A172 (cell line): ENCODE measurements around the gene NPAT. TPM values are rescaled to one million over a fixed set of nuclear protein-coding genes. Genes with fewer than 3 reads are reported as not detected.
"Not testable (repeated sequence)": the region's sequence is repeated elsewhere in the genome, so short reads cannot be mapped to it uniquely, and the experiment has no call there.

Source experiments
- DNase-seq: peaks from one replicate; pipeline ENCODE4 v3.0.0-alpha.2; 2015; ENCODE audit warnings: low spot score
- total RNA-seq: library from RNA; depleted of rRNA; stranded (reverse); fragments of >200 nt; shearing (Covaris generic); gene quantifications from 2 replicates; pipeline ENCODE4 v1.2.3, GENCODE V29; 2014

Gene NPAT
- total RNA-seq, 1 experiment from 2014 or later = 9.1 TPM

DNA sequence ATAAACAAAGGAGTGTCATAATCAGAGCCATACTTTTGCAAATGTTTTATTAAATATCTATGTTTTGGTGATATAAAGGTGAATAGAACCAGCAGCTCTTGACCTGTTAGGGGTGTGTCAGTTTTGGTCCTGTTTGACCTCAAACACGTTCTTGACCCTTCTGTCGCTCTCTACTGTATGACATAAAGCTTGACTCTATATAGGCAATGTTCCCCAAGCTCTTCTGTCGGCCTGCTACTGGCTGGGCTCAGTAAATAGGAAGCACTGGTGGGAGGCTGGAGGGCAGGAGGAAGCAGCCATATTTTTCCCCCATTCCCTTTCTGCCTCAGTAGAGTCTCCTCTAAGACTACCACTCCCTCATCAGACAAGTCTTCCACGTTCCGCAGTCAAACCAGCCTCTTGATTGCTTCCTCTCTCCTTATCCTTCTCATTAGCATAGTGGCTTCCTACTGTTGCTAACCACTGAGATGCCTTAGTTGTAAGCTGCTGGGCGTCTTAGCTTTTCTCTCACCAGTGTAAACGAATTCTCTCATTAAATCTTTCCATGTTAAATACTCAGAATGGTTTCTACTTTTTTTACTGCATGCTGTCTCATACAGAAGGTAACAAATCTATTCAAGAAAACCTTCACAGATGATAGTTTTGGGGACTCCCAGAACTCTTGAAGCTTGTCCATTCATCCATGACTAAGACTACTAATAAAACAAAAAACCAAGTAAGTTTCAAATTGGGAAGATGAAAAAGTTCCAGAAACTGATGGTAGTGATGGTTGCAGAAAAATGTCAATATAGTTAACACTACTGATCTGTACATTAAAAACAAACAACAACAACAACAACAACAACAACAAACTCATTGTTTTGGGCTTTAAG is 3.3 kb downstream of the NPAT start:
- no peak for DNase-seq

DNA sequence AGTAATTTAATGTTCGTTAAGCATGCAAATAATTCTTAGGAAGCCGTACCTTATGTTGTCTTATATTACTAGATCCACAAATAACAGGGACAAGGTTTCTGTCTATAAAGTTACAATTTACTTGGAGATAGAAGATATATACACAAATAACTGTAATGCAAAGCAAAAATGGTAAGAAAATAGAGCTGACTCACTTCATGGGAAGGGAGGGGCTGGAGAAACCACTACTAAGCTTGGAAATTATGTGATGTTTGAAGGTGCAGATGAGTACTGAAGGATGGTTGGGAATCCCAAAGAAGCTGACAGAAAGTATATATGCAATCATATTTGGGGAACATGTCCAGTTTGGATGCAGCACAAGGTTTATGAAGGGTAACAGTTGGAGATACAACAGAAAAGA is 4.0 kb downstream of the NPAT start:
- DNase-seq = no peak

DNA sequence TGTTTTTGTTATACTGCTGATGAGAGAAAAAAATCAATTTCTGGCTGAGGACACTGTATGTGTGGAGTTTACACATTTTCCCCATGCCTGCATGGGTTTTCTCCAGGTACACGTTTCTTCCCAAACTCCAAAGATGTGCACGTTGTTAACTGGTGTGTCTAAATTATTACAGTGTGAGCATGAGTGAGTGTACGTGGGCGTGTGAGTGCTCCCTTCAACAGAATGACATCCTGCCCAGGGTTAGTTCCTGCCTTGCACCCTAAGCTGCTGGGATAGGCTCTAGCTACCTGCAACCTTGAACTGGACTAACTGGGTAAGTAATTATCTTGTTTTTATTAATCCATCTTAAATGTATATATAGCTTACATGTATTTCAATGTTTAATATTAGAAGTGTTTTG is 5.5 kb downstream of the NPAT start:
- no peak for DNase-seq

DNA sequence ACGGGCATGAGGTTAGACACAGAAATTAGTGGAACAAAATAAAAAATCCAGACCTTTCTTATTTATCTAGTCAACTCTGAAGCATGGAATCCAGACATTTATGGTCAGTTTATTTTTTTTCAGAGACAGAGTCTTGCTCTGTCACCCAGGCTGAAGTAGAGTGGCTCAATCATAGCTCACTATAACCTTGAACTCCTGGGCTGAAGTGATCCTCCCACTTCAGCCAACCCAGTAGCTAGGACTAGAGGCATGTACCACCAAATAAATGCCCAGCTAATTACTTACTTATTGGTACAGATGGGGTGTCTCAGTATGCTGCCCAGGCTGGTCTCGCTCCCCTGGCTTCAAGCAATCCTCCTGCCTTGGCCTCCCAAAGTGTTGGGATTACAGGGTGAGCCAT is 8.7 kb downstream of the NPAT start:
- no peak for DNase-seq

DNA sequence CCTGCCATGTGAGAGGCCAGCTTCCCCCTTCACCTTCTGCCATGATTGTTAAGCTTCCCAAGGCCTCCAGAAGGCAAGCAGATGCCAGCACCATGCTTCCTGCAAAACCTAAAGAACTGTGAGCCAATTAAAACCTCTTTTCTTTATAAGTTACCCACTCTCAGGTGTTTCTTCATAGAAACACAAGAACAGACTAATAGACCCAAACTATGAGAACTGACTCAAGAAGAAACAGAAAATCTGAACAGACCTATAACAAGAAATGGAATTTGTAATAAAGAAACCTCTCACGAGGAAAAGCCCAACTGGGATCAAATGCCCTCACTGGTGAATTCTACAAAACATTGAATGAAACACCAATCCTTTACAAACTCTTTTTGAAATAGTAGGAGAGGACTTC is 12.0 kb downstream of the NPAT start:
- no peak for DNase-seq

DNA sequence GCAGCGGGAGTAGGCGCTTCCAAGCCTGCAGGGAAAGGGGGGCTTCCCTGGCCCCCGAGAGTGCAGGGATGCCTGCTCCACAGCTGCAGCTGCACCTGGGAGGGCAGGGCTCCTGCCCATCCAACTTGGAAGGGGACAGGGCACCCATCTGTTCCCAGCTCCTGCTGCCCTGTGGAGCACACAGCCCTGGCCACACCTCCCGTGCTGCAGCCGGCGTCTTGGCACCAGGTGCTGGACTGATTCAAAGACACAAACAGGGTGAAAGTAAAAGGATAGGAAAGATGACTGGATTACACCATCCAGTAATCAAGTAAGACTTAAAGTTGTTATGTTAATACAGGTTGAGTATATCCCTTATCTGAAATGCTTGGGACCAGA is 14.8 kb downstream of the NPAT start:
- DNase-seq = no peak

DNA sequence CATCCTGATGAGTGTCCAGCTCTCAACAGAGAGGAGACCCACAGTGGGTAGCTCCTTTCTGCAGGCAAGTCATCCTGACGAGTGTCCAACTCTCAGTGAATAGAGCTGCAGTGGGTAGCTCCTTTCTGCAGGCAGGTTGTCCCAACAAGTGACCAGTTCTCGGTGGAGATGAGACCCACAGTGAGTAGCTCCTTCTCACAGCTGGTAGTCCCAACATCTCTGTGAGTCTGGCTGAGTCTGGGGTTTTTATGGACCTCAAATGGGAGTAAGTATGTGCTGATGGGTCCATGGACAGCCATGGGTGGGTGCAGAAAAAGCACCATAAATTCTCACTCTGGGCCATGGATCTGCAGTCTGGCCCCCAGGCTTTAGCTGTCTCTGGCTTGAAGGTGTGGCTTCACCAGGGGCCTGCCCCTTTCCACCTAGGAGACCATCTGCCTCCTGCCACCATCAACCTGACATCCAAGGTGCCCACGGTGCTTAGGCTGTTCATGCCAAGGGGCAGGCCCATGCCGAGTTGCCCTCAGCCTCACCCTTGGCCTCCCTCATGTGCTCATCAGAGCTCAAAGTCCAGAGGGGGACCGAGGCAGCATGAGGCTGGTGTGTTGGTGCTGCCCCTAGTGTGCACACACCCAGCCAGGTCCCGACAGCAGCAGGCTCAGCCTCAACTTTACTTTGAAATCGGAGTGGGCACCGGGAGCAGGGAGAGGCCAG is 15.3 kb downstream of the NPAT start:
- no peak for DNase-seq

DNA sequence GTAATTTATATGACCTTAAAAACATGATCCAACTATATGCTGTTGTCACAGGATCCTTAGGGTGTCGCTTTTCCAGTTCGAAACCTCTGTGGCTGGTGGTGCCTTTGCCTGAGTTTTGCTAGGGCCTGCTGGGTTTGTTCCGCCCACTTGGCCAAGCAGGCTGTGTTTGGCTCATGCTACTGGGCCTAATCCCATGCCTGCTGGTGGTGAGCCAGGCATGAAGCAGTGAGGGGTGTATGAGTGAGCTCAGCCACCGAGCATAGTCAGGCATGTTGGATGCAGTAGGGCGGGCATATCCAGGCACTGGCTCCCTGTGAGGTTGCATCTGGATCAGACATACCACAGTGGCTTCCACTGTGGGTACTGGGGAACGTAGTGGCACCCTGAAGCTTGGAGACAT is 16.3 kb downstream of the NPAT start:
- DNase-seq = no peak

DNA sequence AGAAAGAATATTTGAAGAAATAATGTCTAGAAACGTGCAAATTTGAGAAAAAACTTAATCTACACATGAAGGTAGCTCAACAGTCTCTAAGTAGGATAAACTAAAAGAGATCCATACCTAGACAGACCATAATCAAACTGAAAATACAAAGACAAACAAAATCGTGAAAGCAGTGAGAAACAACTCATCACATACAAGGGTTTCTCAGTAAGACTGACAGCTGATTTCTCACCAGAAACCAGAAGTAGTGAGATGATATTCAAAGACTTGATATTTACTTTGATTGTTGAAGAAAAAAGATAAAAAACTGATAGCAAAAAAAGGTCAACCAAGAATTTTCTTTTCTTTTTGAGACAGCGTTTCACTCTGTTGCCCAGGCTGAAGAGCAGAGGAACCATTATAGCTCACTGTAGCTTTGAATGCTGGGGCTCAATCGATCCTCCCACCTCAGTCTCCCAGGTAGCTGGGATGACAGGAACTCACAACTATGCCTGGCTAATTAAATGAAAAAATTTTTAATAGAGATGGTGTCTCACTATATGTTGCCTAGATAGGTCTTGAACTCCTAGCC is 17.4 kb downstream of the NPAT start:
- DNase-seq = no peak

DNA sequence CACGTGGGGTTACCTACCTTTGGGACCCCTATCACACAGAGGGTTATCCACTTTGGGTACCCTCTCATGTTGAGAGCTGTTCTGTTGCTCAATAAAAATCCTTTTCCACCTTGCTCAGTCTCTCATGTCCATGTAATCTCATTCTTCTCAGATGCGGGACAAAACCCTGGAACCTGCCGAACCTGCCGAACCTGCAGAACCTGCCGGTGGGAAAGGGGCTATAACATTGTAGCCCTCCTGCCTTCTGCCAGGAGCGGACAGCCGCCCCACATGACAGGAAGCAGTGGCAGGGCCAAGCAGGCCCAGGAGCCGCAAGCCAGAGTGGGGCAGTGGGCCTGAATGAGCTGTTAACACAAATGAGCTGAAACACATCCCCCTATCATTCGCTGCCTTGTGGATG is 18.1 kb downstream of the NPAT start:
- DNase-seq = no peak

DNA sequence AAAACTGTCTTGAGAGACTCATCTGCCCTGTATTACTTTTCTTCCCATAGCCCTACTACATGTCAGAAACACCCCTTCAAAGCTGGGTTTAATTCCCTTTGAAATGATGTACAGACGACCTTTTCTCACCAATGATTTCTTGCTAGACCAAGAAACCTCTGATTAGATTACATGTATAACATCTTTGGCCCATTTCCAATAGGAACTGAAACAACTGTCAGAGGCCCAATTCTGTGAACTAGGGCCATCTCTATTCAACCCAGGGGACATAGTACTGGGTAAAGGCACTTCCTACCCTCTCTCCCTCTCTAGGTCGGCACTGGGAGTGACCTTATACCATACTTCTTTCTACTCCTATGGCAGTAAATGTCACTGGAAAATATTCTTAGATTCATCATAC is 19.4 kb downstream of the NPAT start:
- DNase-seq = no peak

DNA sequence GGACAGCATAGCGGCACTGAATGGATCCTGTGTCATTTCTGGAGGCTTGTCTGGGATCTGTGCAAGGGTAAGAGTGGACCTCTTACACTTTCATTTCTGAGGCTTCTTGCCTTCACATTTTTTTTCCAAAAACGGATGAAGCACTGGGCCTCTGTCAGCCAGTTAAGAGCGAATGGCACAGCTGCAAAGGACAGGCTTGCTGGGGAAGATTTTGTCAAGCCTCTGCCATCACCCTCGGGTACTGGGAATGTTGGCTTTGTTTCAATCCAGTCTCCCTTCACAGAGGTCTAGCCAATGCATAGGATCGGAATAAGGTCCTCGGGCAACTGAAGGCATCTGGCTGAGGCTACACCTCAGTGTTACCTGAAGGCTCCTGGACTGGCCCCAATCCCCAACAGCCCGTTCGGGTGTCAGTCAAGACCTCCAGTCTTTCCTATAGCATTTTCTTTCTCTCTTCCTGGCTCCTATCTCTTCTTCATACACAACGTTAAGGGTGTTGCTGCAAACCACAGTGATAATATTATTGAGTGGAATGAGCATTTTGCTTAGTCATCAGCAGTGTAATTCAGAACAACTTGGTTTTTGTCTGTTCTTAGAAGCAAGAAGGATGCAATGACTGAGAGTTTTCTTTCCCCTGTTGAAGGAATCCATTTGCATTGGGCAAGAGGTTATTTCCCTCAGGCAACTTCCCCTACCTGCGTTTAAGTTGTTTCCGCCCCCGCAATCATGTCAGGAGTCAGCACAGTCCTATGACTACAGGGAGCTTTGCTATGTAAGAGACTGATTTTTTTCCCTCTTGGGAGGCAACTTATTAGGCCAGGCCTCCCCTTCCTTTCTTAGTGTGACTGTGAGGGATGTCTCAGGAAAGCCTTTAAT is 22.8 kb downstream of the NPAT start:
- no peak for DNase-seq

DNA sequence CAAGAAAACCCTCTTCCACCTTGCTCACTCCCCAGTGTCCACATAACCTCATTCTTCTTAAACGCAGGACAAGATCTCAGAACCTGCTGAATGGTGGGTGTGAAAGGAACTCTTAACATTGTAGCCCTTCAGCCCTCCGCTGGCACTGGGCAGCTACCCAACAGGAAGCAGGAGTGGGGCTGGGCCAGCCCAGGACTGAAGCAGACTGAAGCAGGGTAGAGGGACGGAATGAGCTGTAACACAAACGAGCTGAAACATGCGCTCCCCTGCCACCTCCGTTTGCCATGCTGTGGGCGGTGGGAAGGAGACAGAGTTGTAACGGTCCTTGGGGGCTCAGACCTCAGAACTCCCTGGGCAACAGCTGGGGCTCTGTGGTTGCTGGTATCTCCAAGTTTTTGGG is 23.6 kb downstream of the NPAT start:
- DNase-seq = no peak

DNA sequence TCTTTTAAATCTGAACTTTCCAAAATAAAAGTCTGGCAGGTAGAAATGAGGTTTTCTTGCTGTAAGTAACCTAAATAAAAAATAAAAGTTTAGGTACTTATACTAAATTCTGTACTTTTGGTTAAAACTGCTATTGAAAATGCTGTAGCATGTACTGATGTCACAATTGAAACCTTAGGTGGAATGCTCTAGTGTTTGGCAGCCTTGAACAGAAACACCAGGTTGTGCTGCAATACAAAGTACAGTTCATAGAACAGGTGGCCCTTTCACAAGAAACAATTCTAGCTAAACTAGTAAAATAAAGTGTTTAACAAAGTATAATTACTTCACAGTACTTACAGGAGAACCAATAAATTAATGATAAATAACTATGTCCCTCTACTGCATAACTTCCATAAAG is 25.1 kb downstream of the NPAT start:
- DNase-seq = no peak

DNA sequence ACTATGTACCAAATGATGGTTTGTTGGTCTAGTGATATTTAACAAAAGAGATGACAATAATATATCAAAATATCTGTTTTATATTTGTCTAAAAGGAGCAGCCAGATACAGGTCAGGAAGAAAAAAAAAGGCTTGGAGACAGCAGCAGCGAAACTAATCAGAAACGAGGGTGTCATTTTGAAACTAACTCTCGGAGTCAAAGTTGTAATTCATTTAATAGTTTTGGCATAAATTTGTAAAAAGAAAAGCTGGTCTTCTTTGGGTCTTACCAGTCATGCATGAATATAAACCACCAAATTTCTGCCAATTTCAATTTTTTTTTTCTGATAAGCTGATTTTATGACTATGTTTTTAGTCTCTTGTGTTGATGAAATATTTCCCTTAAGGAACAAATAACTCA is 25.5 kb downstream of the NPAT start:
- DNase-seq = no peak

DNA sequence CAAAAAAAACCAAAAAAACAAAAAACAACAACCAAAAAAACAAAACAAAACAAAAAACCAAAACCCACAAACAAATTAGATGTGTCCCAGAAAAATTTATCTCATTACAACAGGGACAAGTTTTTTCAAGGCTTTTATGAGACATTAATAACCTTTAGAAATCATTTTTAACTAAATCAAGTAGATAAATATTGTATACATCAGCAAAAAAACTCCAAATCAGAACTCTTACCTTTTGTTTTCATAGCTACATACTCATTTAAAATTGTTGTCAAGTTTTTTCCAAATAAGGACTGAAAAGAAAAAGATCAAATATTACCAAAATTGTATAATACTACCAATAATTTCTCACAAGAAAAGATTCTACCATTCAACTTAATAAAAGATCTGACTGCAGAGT is 28.7 kb downstream of the NPAT start:
- no peak for DNase-seq

DNA sequence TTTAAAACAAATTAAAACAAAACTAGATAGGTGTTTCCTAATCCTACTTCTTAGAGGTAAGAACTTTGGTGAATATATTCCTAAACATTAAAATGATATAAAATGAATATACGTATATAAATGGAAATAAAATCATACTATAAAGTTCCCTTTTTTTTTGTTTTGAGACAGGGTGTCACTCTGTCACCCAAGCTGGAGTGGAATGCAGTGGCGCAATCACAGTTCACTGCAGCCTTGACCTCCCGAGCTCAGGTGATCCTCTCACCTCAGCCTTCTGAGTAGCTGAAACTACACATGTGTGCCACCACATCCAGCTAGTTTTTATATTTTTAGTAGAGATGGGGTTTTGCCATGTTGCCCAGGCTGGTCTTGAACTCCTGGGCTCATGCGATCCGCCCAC is 44.9 kb downstream of the NPAT start:
- DNase-seq = no peak

DNA sequence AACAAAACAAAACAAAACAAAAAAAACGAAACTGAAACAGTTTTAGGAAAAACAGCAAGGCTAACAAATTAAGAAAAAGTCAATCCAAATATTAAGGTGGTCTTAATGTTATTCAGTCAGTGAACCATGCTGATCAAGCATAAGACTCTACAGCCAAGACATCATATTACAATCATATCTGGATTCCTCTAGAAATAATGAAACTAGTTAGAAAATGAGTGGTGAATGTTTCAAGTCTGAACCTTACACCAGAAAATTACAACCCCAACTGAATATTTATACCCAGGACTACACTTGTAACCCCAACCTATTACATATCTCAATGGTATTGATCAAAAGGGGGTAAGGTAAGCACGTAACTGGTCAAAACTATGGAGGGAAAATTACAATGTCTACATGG is 52.3 kb downstream of the NPAT start:
- DNase-seq = no peak

DNA sequence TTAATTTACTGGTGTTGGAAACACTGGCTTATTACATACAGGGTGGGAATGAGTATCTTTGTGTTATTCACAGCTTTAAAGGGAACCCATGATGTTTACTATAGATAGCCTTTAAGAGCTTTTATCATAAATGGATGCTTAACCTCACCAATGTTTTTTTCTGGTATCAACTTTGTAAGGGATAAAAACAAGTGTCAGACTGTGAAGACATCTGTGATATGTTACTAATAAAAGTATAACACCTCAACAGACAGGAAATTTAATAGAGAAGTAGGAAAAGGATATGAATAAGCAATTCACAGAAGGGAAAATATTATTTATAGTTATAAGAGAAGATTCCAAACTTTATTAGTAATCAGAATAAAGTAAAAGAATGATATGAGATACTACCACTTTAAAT is 54.8 kb downstream of the NPAT start:
- no peak for DNase-seq

DNA sequence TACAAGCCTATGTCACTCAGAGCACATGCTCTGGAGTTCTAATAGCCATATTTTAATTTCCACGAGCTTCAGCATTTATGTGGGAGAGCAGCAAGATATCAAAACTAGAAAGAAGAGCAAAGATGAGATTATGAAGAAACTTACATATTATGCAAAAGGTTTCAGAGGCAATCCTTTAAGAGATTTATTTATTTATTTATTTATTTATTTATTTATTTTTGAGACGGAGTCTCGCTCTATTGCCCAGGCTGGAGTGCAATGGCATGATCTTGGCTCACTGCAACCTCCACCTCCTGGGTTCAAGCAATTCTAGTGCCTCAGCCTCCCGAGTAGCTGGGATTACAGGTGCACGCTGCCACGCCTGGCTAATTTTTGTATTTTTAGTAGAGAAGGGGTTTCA is 59.6 kb downstream of the NPAT start:
- not testable (repeated sequence) for DNase-seq

DNA sequence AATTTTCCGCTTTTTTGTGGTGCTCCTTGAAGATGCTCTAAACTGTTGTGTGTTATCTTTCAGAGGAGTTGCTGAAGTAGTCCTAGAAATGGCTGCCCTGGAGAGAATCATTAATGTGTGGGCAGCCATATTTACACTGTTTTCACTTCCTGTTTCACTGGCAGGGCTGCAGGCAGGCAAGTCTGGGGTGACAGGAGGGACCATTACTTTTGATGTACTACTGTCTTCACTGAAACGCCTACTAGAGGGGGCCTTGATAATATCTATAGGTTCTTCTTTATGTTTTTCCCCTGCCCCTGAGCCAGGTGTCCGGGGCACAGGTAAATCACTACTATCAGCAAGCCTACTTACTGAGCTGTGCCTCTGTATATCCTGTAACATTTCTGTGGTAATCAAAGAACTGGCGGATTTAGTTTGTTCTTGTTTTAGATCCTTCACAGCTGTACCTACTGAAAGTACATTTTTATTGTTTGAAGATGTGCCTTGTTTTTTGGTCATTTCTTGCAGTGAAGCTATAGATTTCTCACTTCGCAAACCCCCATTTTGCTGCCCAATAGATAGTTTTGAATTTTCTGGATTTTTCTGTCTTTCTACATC is 61.4 kb downstream of the NPAT start:
- DNase-seq = no peak

DNA sequence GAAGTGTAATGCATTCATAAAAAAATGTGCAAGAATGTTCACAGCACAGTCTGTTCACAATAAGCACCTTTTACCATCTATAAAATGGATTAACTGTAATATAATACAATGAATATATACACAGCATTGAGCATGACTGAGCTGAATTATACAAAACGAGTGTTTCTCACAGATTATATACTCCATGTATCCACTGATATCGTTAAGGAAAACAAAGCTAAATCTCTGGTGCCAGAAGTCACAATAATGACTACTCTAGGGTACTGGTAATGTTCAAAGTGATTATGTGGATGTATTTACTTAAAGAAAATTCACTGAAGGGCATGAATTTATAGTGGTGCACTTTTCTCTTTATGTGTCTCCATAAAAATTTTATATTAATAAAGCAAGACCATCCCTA is 67.8 kb downstream of the NPAT start:
- no peak for DNase-seq
